Thyroid gland (tissue), 4 donors: Measurements from ENCODE around the gene TNNC1. TPM values are rescaled to one million over a fixed set of nuclear protein-coding genes. Genes with fewer than 3 reads are reported as not detected.

Experiments used
- DNase-seq, 2 donors: peaks; one replicate each; pipeline ENCODE4 v3.0.0-alpha.2; 2019
- H3K27ac ChIP-seq, 3 donors: fragments of 200-600 bp; sonication (generic); 1 replicate in 2 of 3; 2 replicates in 1 of 3; pipeline ENCODE4 v1.5.1; 2016 to 2019; ENCODE audit warnings: mild to moderate bottlenecking in 1 of 3, moderate library complexity in 1 of 3
- H3K27me3 ChIP-seq: fragments of 200-600 bp; sonication (generic); one replicate; pipeline ENCODE4 v1.5.1; 2019
- H3K36me3 ChIP-seq, 2 donors: fragments of 200-600 bp; sonication (generic); one replicate each; pipeline ENCODE4 v1.5.1; 2016 to 2019
- H3K4me1 ChIP-seq, 2 donors: fragments of 200-600 bp; sonication (generic); one replicate each; pipeline ENCODE4 v1.5.1; 2017 to 2019
- H3K4me3 ChIP-seq, 3 donors: fragments of 200-600 bp; sonication (generic); replicated peaks in 1 of 3; 1 replicate in 2 of 3; 2 replicates in 1 of 3; pipeline ENCODE4 v1.5.1; 2016; ENCODE audit warnings: mild to moderate bottlenecking in 1 of 3
- H3K9me3 ChIP-seq: fragments of 200-600 bp; sonication (generic); one replicate; pipeline ENCODE4 v1.5.1; 2017
- POLR2A ChIP-seq, 2 donors: fragments of 450-650 bp; IDR thresholded peaks; one replicate each; pipeline ENCODE4 v1.6.1; 2017; ENCODE audit warnings: antibody characterized with exemption in 2 of 2, mild to moderate bottlenecking in 2 of 2, moderate library complexity in 1 of 2
- WGBS, 2 donors: methylation state at CpG; one replicate each; pipeline ENCODE4 v1.1.5; 2017; 5-methylcytosine and 5-hydroxymethylcytosine counted together
- intact Hi-C: fragments of 100-400 bp; cut with DNase I; formaldehyde crosslinking; loops from one replicate; pipeline ENCODE4 v1.15.1; 2023
- total RNA-seq, 4 donors: library from RNA; depleted of rRNA; stranded (reverse); fragments of >200 nt; gene quantifications; one replicate each; pipeline ENCODE4 v1.2.3, GENCODE V29; 2016
- TF ChIP-seq, protein P1 (sequence below), 6 experiments: fragments of 200-600 bp in 3 of 6; fragments of 450-650 bp in 3 of 6; sonication (generic) in 3 of 6; IDR thresholded peaks; one replicate each; pipeline ENCODE4 v1.5.1; 2016 to 2019; ENCODE audit warnings: antibody characterized with exemption in 6 of 6, mild to moderate bottlenecking in 2 of 6, inconsistent platforms in 1 of 6, moderate library complexity in 1 of 6

The TNNC1 gene
- total RNA-seq, 4 donors from 2014 or later = 4.0 to 43.5 (median 13.9) TPM

DNA sequence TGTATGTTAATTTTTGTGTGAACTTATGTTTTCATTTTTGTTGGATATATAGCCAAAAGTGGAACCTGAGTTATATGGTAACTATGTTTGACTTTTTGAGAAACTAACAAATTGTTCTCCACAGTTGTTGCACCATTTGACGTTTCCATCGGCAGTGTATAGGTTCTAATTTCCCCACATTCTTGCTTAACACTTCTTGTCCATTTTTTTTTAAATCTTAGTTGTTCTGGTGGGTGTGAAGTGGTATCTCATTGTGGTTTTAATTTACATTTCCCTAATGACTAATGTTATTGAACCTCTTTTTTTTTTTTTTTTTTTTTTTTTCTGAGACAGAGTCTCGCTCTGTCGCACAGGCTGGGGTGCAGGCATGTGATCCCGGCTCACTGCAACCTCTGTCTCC lies 9.6 kb upstream of the TNNC1 start:
- WGBS, 2 donors = 82 to 96% methylated on average over 5 of the region's 5 CpGs
- no peaks in the 10 kb centered on the region for H3K4me1 ChIP-seq
- no peak overlapping the region for H3K27ac ChIP-seq
- intact Hi-C loops = no loop called here
- H3K4me3 ChIP-seq = no peak overlapping the region
- no peak for TF ChIP-seq POLR2A (IDR thresholded peaks at IDR 0.05)
- TF ChIP-seq, protein P1, sequence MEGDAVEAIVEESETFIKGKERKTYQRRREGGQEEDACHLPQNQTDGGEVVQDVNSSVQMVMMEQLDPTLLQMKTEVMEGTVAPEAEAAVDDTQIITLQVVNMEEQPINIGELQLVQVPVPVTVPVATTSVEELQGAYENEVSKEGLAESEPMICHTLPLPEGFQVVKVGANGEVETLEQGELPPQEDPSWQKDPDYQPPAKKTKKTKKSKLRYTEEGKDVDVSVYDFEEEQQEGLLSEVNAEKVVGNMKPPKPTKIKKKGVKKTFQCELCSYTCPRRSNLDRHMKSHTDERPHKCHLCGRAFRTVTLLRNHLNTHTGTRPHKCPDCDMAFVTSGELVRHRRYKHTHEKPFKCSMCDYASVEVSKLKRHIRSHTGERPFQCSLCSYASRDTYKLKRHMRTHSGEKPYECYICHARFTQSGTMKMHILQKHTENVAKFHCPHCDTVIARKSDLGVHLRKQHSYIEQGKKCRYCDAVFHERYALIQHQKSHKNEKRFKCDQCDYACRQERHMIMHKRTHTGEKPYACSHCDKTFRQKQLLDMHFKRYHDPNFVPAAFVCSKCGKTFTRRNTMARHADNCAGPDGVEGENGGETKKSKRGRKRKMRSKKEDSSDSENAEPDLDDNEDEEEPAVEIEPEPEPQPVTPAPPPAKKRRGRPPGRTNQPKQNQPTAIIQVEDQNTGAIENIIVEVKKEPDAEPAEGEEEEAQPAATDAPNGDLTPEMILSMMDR (IDR thresholded peaks at IDR 0.05) = no peak
- DNase-seq = no peak
- no peaks in the 10 kb centered on the region for H3K27me3 ChIP-seq
- peaks cover 16 to 20% of the 10 kb centered on the region in 2 donors for H3K36me3 ChIP-seq
- no peaks in the 10 kb centered on the region for H3K9me3 ChIP-seq

DNA sequence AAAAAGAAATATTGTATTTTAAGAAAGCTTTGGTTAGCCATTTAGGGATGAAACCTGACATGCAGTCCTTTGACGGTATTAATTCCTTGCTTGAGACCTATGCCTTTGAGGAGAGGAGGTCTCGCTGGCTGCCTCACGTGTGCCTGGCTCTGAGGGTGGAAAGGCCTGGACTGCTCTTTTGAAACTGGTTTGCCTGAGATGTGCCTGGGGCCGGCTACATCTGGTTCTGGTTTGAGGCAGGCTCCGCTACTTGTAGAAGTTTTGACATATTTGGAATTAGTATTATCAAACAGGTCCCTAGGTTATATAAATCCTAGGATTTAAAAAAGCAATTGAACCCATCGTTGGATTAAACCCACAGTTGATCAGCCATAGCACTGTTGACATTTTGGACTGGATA lies 8.0 kb upstream of the TNNC1 start:
- no peak overlapping the region for H3K27ac ChIP-seq
- peaks cover 4 to 6% of the 10 kb centered on the region in 2 donors for H3K4me1 ChIP-seq
- 76 to 84% methylated on average over 6 of the region's 6 CpGs for WGBS, 2 donors
- H3K27me3 ChIP-seq = no peaks in the 10 kb centered on the region
- no peak for DNase-seq
- H3K36me3 ChIP-seq = peaks cover 16 to 22% of the 10 kb centered on the region in 2 donors
- intact Hi-C loops = no loop called here
- TF ChIP-seq POLR2A (IDR thresholded peaks at IDR 0.05) = no peak
- TF ChIP-seq, protein P1 (IDR thresholded peaks at IDR 0.05) = no peak
- no peaks in the 10 kb centered on the region for H3K9me3 ChIP-seq
- H3K4me3 ChIP-seq = no peak overlapping the region

DNA sequence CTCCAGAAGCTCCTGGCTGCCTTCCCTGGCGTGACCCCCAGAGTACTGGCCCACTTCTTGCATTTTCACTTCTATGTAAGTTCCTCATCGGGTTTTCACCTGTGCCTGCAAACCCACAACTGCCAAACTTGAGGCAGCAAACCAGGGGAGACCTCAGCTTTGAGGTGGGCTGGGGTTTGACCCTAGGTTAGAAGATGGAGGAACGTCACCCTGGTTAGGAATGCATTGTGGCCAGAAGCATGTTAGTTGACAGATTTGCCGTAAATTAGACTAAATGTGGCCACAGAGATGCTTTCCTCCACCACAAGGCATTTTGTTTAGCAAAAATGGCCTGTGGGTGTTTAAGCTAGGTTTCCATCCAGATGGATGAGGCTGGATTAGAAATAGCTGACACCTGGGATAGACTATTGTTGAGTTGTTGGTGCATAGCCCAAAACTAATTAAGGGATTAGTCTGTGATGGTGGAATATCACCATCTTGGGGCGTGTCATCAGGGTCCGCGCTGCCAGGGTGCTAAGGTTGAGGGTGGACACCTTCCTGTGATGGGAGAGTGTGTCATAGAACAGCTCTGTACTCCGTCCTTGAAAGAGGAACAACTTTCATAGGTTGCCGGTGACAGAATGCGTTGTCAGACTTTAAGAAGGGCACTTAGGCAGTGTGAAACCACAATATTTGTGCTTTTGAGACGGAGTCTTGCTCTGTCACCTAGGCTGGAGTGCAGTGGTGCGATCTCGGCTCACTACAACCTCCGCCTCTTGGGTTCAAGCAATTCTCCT lies 5.1 kb upstream of the TNNC1 start:
- intact Hi-C loops = loop anchor here (5.0 to 10.0 kb wide), 2 partner anchors 73 to 226 kb away; partner anchors contain the start of genes GNL3, NT5DC2 and PBRM1
- 94 to 96% methylated on average over 13 to 14 of the region's 14 CpGs for WGBS, 2 donors
- H3K4me3 ChIP-seq = no peak overlapping the region
- H3K9me3 ChIP-seq = no peaks in the 10 kb centered on the region
- no peak overlapping the region for H3K27ac ChIP-seq
- peaks cover 16 to 22% of the 10 kb centered on the region in 2 donors for H3K36me3 ChIP-seq
- no peaks in the 10 kb centered on the region for H3K27me3 ChIP-seq
- no peak for TF ChIP-seq POLR2A (IDR thresholded peaks at IDR 0.05)
- TF ChIP-seq, protein P1 (IDR thresholded peaks at IDR 0.05) = no peak
- DNase-seq = no peak
- peaks cover 24 to 27% of the 10 kb centered on the region in 2 donors for H3K4me1 ChIP-seq

DNA sequence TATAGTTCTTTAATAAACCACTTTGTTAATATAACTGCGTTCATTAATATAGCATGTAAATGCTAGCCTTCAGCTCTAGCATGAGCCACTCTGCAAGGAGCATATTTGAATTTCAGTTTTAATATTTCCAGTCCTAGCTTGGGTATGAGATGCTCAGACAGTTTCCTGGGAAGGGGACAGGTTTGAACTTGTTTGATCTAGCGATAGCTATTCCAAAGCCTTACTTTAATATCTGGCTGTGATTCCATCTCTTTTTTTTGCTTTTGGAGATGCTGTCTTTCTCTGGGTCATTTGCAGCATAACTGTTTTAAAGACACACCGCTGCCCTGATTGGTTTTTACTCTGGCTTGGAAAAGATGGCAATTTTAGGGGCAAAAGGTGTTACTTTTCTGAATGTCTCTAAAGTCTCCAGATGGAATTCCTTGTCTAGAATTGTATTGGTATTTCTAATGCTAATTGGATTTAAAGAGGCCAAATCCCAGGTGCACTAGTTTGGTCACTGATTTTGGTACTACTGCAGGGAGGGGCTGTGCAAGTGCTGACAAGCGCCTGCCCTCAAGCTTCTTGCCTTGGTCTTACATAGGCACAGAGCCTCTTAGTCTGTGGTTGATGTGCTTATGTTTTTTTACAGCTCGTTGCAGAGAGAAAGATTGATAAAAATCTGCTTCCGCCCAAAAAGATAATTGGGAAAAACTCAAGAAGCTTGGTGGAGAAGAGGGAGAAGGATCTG lies 4.4 kb upstream of the TNNC1 start:
- H3K4me3 ChIP-seq = no peak overlapping the region
- H3K27ac ChIP-seq = no peak overlapping the region
- H3K27me3 ChIP-seq = no peaks in the 10 kb centered on the region
- H3K36me3 ChIP-seq = peaks cover 16 to 22% of the 10 kb centered on the region in 2 donors
- TF ChIP-seq, protein P1 (IDR thresholded peaks at IDR 0.05) = no peak
- no peak for TF ChIP-seq POLR2A (IDR thresholded peaks at IDR 0.05)
- DNase-seq = no peak
- intact Hi-C loops = loop anchor here (5.0 to 10.0 kb wide), 2 partner anchors 74 to 227 kb away; partner anchors contain the start of genes GNL3, NT5DC2 and PBRM1
- WGBS, 2 donors = 80 to 90% methylated on average over 6 of the region's 6 CpGs
- H3K9me3 ChIP-seq = no peaks in the 10 kb centered on the region
- peaks cover 31 to 32% of the 10 kb centered on the region in 2 donors for H3K4me1 ChIP-seq
